Femur (tissue), 1 donor: ENCODE results near the gene ASB10.

Source experiments
- DNase-seq: peaks from one replicate; pipeline ENCODE4 v3.0.0-alpha.2; 2017

Gene ASB10

GRCh38 chr7:151210087-151210854, 23.2 kb upstream of the ASB10 start, which contains the start of gene H2BK1:
H2BK1 (minus strand) TSS chr7:151210488; CDS start chr7:151210318, 170 bp downstream.
- DNase-seq = no peak

- no peak for DNase-seq
Observed at GRCh38 chr7:151209588-151209987, 22.5 kb upstream of the ASB10 start.

DNA sequence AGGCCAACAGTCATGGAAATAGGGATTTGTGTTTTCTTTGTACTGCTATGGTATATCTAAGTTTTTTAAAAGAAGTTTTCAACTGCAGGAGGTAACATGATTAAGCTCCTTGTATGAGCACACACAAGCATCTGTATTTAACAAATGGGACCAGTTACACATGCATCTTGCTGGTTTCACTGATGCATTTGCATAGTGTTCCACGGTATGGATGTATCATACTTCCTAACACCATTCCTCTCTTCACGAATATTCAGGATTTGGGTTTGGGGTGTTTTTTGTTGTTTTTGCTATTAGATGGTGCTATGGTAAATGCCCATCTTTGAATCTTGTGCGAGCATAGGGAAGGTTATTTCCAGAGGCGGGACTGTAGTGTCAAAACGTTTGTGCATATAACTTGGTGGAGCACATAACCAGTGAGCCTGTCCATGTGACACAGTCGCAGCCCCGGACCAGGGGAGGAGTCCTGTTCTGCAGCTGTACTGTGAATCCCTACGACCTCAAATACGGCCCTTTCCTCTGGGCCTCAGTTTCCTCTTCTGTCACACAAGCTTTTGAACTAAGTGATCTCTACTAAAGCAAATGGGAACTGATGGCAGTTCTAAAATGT, 21.3 kb upstream of the ASB10 start:
- DNase-seq = no peak

DNA sequence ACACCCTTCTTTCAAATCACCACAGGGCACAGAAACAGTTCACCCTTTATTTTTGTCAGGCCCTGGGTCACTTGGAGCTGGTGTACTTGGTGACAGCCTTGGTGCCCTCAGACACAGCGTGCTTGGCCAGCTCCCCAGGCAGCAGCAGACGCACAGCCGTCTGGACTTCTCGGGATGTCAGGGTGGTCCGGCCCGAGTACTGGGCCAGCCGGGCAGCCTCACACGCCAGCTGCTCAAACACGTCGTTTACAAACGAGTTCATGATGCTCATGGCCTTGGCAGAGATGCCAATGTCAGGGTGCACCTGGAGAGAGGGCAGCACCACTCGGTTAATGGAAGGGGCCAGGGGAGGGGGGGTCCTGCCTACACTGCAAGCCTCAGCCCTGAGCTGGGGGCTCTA, 20.8 kb upstream of the ASB10 start:
- DNase-seq = no peak

GRCh38 chr7:151207315-151207714, 20.3 kb upstream of the ASB10 start:
- DNase-seq = no peak

- DNase-seq = no peak
Observed at GRCh38 chr7:151206914-151207313, 19.9 kb upstream of the ASB10 start.

- DNase-seq = no peak
Observed at GRCh38 chr7:151205730-151206129, 18.7 kb upstream of the ASB10 start.

DNA sequence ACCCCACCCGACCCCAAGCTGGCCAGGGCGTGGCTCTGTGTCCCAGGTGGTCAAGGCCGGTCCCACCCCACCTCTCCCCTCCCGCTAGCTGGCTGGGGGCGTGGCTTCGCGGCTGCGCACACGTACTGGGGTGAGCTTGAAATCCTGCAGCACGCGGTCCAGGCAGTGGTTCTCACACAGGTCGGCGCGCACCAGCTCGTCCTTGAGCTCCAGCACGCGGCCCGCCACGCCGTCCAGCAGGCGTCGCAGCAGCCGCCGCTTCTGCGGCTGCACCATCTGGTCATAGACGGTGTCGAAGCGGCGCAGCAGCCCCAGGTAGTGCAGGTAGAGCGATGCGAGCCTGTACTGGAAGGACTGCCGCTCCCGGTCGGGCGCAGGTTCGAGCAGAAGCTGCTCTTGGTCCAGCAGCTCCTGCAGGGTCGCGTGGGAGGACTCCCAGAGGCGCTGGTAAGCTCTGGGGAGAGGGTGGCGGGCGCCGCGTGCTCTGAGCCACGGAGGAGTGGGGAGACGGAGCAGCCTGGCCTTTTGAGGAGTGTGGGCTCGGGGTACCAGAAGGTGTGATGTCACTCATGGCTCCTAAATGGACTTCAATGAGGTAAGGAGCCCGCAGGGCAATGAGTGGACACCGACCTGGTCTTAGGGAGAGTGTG, 17.5 kb upstream of the ASB10 start:
- no peak for DNase-seq

DNA sequence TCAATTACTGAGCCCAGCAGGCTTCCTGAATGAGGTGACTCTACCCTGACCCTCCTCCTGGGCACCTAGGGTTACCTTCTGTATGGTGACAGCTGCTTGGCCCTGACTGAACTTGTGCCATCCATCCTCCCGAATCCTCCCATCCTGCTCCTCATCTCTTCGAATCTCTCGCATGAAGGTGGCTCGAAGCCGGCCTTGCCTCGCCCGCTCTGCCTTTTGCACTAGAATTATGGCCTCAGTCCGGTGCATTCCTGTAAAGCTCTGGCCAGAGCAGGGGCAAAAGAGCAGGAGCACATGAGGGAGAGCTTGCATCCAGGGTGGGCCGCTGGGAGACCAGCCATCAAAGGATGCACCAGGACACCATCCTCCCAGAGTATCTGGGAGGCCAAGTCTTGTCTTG, 15.8 kb upstream of the ASB10 start:
- no peak for DNase-seq

DNA sequence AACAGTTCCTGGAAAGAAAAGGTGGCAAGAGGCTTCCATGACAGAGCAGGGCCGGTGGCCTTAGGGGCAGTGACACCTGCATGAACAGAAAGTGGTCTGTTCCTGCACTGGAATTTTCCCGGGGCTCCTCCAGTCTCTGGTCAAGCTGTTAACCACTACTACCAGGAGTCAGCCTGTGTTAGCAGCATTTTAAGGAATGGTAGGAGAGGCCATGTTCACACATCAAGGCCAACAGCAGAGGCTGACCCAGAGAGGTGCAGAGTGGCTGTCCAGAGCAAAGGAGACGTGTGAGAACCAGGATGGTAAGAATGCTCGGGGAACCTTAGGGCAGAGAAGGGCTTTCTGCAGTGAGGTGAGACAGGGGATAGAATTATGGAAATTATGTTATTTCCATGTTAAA, 14.7 kb upstream of the ASB10 start:
- DNase-seq = no peak

GRCh38 chr7:151201344-151201743, 14.3 kb upstream of the ASB10 start:
- no peak for DNase-seq

DNA sequence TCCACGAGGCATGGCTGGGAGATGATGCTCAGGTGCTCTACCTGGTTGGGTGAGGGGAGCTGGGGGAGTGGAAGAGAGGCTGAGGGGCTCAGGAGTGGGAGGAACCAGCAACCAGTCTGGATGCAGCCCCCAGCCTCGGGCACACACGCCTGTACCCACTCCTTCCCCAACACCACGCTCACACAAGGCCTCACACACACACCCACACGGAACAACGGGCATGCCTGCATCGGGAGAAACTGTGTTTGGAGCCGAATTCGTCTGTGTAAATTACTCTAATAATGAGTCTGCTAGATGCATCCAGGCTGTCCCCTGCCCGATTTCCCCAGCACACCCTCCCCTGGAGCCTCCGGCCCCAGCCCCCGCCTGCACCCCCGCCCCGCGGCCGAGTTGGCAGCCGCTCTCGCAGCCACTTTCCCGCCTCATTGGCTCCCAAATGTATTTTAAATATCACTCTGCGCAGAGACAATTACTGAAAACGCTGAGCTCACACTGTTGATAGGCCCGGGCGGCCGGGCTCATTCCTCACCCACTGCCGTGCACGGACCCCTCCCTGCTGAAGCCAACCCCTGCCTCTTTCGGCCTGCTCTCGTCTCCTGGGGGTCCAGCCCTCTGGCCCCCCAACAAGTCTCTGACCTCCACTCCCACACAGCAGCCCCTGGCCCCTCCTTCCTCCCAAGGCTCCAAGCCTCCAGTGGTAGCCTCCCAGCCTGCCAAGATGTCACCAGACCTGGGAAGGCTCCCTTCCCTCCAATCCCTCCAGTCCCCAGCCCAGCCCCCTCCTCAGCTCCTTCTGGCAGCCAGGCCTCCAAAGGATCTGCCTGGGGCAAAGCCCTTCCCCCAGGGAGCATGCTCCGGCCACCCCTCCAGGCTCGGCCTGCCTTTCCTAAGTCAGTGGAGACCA, 12.1 kb upstream of the ASB10 start:
- DNase-seq = peak; percentile 64

DNA sequence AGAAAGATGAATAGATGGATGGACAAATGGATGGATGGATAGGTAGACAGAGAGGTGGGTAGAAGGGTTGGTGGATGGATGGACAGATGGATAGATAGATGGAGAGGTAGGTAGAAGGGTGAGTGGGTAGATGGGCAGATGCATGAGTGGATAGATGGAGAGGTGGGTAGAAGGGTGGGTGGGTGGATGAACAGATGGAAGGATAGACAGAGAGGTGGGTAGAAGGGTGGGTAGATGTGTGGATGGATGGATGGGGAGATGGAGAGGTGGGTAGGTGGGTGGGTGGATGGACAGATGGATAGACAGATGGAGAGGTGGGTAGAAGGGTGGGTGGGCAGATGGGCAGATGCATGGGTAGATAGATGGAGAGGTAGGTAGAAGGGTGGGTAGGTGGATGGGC, 10.9 kb upstream of the ASB10 start:
- no peak for DNase-seq

DNA sequence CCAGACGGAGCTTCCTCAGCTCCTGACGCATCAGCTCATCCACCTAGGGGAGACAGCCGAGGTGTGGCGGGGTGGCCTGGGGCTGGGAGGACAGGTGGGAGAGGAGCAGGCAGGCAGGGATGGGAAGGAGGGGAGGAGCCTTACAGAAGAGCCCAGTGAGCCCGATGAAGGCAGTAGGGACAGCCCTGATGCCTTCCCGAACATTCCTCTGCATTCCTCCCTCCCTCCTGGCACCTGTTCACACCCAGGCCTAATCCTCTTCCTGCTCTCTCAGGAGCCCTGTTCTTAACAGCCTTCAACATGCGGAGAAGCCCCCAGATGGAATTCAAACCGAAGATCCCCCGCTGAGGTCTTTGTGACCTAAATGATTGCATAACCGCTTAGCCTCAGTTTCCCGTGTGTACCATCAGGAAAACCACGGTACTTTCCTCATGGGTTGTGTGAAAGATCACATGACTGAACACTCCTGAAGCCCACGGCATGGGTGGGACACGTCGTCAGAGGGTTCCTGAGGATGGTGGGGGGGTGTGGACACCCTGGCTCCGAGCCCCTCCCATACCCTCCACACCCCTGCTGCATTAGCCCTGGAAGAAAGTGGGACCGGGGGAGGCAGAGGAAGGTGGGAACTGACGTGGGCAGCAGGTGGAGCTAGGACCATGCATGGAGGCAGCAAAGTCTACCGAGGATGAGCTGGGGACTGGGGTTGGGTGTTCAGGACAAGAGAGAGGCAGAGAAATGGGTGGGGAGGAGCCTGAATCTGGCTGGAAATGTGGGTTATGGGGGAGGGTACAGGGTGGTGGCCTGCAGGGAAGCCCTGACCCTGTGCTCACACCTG, 8.8 kb upstream of the ASB10 start:
- DNase-seq = no peak

DNA sequence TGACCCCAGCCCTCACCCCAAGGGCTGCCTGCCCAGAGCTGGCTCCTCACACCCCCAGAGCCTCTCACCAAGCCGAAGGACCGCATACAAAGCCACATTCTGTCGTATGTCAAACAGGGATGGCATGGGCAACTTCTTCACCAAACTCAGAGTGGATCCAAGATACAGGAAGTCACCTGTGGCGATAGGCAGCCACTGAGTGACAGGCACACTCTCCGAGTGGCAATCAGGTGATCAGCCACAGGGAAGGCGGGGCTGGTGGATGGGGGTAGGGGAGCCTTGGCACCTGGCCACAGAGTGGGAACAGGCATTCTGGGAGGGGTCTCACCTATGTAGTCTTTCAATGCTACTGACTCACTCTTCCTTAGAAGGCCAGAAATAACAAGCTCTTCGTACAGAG, 7.1 kb upstream of the ASB10 start:
- DNase-seq = no peak

- no peak for DNase-seq
Observed at GRCh38 chr7:151193203-151193978, 6.3 kb upstream of the ASB10 start.

- DNase-seq = no peak
Observed at GRCh38 chr7:151192002-151192539, 5.0 kb upstream of the ASB10 start.

- DNase-seq = no peak
Observed at GRCh38 chr7:151191544-151191943, 4.5 kb upstream of the ASB10 start.

DNA sequence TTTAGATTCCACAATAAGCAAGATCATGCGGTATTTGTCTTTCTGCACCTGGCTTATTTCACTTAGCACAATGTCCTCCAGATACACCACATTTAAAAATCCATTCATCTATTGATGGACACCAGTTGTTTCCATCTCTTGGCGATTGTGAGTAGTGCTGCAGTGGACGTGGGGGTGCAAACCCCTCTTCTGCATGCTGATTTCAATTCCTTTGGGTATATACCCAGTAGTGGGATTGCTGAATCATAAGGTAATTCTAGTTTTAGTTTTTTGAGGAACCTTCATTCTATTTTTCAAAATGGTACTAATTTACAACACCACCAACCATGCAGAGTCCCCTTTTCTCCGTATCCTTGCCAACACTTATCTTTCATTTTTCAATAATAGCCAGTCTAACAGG, 2.0 kb upstream of the ASB10 start:
- no peak for DNase-seq

- DNase-seq = no peak
Observed at GRCh38 chr7:151188252-151188542, 1.1 kb upstream of the ASB10 start.
